ENCODE results near the gene SERAC1. TPM values are rescaled to one million over a fixed set of nuclear protein-coding genes. Genes with fewer than 3 reads are reported as not detected.

The SERAC1 gene
- total RNA-seq, 2 donors from 2014 or later, result 6.2 to 9.4 TPM

DNA sequence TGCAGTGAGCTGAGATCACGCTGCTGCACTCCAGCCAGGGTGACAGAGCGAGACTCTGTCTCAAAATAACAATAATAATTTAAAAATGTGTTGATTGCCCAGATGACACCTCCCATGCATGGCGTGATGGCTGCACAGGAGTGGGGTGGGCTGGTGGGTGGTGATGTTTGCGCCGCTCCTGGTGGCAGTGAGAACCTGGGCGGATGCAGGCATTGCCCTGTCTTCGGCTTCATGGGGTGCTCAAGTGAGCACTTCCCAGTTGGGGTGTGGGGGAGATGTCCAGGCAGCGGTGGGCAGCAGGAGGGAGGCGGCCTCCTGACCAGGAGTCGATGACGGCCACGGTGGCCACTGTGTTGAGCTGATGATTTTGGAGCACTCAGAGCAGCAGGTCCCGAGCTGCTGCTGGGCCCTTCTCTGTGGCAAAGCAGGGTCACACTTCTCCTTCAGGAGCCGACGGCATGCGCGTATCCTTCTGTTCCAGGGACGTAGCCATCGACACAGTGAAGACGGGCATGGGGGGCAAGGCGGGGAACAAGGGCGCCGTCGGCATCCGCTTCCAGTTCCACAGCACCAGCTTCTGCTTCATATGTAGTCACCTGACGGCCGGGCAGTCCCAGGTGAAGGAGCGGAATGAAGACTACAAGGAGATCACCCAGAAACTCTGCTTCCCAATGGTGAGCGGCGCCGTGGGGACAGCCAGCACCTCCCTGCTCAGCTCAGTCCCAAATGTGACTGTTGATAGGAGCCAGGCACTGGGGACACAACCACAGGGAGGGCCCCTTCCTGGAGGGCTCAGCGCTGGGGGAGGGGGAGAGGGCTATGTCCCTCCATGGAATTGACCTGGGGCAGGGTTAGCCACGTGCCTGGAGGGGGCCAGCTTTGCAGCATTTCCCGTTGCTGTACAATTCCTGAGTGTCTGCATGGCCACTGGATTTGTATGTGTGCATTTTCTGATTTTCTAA lies 96.7 kb downstream of the SERAC1 start:
- no peak for DNase-seq
- no peaks in the 10 kb centered on the region for H3K27me3 ChIP-seq
- H3K27ac ChIP-seq, result no peak overlapping the region
- peaks cover 4% of the 10 kb centered on the region for H3K4me1 ChIP-seq
- H3K9me3 ChIP-seq, result no peaks in the 10 kb centered on the region
- H3K36me3 ChIP-seq, result no peaks in the 10 kb centered on the region
- no peak overlapping the region for H3K9ac ChIP-seq (ENCODE audit: low read depth in 2 of 2, low read length in 2 of 2)
- intact Hi-C loops (cut with DNase I), result loop anchor here (5.0 to 10.0 kb wide), 2 partner anchors 89 to 317 kb away; partner anchors contain the start of gene SYNJ2
- H3K4me3 ChIP-seq, result no peak overlapping the region
- TF ChIP-seq, protein P1, sequence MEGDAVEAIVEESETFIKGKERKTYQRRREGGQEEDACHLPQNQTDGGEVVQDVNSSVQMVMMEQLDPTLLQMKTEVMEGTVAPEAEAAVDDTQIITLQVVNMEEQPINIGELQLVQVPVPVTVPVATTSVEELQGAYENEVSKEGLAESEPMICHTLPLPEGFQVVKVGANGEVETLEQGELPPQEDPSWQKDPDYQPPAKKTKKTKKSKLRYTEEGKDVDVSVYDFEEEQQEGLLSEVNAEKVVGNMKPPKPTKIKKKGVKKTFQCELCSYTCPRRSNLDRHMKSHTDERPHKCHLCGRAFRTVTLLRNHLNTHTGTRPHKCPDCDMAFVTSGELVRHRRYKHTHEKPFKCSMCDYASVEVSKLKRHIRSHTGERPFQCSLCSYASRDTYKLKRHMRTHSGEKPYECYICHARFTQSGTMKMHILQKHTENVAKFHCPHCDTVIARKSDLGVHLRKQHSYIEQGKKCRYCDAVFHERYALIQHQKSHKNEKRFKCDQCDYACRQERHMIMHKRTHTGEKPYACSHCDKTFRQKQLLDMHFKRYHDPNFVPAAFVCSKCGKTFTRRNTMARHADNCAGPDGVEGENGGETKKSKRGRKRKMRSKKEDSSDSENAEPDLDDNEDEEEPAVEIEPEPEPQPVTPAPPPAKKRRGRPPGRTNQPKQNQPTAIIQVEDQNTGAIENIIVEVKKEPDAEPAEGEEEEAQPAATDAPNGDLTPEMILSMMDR (IDR thresholded peaks at IDR 0.05), result no peak

DNA sequence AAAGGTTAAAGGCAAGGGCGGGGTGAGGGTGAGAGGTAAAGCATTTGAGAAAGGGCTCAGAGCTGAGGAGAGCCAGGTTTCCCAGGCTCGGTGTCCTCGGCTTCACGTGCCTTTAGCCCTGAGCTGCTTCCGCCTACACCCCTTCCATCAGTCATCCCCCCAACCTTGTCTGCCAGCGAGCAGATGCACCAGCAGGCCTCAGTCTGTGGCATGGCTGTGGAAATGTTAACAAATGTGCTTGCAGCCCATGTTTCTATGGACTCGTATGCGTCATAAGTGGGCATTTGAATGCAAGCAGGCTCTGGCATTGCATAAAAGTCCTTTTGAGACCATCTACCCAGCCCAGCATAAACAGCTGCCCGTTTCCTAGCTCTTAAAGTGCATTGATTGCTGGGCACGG lies 97.5 kb downstream of the SERAC1 start:
- no peaks in the 10 kb centered on the region for H3K27me3 ChIP-seq
- TF ChIP-seq, protein P1 (IDR thresholded peaks at IDR 0.05), result no peak
- H3K27ac ChIP-seq, result no peak overlapping the region
- no peak for DNase-seq
- peaks cover 4% of the 10 kb centered on the region for H3K4me1 ChIP-seq
- H3K36me3 ChIP-seq, result no peaks in the 10 kb centered on the region
- no peak overlapping the region for H3K9ac ChIP-seq (ENCODE audit: low read depth in 2 of 2, low read length in 2 of 2)
- intact Hi-C loops (cut with DNase I), result loop anchor here (5.0 to 10.0 kb wide), 2 partner anchors 88 to 316 kb away; partner anchors contain the start of gene SYNJ2
- H3K9me3 ChIP-seq, result no peaks in the 10 kb centered on the region
- H3K4me3 ChIP-seq, result no peak overlapping the region

DNA sequence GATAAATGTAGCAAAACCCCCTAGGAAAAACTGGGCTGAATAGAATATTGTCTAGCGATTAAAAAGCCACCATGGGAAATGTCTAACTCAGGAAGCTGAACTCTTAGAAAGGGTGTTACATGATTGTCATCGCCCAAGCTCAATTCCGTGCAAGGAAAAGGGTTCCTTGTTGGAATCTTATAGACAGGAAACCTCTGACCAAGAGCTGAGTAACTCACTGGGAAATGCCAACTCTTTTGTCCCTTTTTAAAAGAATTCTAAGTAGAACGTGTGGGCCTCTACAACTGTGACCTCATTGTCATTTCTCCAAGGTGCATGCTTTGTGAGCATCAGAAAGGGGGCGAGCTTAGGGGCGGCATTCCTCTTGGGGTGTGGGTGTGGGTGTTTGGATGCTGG lies 98.3 kb downstream of the SERAC1 start:
- no peaks in the 10 kb centered on the region for H3K9me3 ChIP-seq
- peaks cover 4% of the 10 kb centered on the region for H3K4me1 ChIP-seq
- no peaks in the 10 kb centered on the region for H3K36me3 ChIP-seq
- TF ChIP-seq, protein P1 (IDR thresholded peaks at IDR 0.05), result no peak
- intact Hi-C loops (cut with DNase I), result loop anchor here (5.0 to 10.0 kb wide), 2 partner anchors 87 to 315 kb away; partner anchors contain the start of gene SYNJ2
- H3K27me3 ChIP-seq, result no peaks in the 10 kb centered on the region
- H3K4me3 ChIP-seq, result no peak overlapping the region
- DNase-seq, result no peak
- no peak overlapping the region for H3K27ac ChIP-seq
- no peak overlapping the region for H3K9ac ChIP-seq (ENCODE audit: low read depth in 2 of 2, low read length in 2 of 2)

DNA sequence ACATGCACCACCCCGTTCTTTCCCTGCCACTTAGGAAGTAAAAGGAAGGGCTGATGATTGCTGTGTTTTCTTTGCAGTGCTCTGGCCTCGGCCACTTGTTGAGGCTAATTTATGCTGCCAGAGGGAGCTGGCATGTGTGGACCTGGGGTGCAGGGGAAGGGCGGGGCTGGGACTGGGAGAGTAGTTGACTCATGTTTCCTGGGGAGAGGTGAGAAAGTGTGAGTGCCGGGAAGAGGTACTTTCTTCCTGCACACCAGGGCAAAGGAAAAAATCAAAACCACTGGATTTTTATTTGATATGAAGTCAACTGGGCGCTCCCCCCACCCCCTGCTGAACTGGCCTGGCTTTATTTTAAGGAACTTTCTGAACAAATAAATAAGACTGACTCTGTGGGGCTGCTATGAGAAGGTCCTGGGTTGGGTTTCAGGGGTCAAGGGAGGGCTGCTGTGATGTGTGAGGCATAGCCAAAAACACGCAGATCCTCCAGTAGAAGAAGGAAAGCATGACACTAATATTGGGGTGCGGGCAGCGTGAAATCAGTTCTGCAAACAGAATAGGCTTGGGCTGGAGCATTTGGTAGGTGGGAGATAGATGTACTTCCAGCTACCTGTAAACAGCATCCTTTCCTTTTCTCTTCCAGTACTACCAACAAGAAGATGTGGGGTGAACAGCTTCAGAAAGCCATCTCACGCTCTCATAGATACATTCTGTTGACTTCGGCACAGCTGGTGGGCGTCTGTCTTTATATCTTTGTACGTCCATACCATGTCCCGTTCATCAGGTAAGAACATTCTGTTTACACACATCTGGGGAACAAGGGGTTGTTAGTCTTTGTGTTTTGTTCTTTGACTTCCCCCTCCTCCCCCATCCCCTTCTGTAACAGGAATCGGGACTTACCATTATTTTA lies 98.9 kb downstream of the SERAC1 start:
- peak overlapping the region in 1 of 2 donors; percentile 15 for H3K9ac ChIP-seq (ENCODE audit: low read depth in 2 of 2, low read length in 2 of 2)
- intact Hi-C loops (cut with DNase I), result no loop called here

More for the DNA sequence above, 98.9 kb downstream of the SERAC1 start:
- H3K27ac ChIP-seq, result peak overlapping the region; percentile 79
- TF ChIP-seq, protein P1 (IDR thresholded peaks at IDR 0.05), result no peak
- peak; percentile 82 for DNase-seq
- H3K4me1 ChIP-seq, result peaks cover 4% of the 10 kb centered on the region
- H3K36me3 ChIP-seq, result no peaks in the 10 kb centered on the region
- H3K4me3 ChIP-seq, result no peak overlapping the region
- no peaks in the 10 kb centered on the region for H3K9me3 ChIP-seq
- H3K27me3 ChIP-seq, result no peaks in the 10 kb centered on the region

Measured in colonic mucosa (tissue), 4 donors.